Activated T-helper 2 cell treated with anti-CD3 and anti-CD28 coated beads, Interferon-gamma antibody, Interleukin-2, Interleukin-4, amounts not matched to agents 10 μg/mL and 5 μg/mL and 100 μg/mL, durations not matched to agents 14 hours and 24 hours and 36 hours (primary cell): ENCODE data around the gene CCDC27. TPM values are rescaled to one million over a fixed set of nuclear protein-coding genes. Genes with fewer than 3 reads are reported as not detected.

Experiments used
- DNase-seq: peaks from one replicate; pipeline ENCODE4 v3.0.0; 2021; ENCODE audit warnings: low spot score
- H3K27ac Mint-ChIP-seq: one replicate; pipeline ENCODE4 v1.8.0; 2021; ENCODE audit warnings: mixed read lengths
- H3K27me3 Mint-ChIP-seq: one replicate; pipeline ENCODE4 v1.8.0; 2021; ENCODE audit warnings: low read depth, mixed read lengths
- H3K36me3 Mint-ChIP-seq: one replicate; pipeline ENCODE4 v1.8.0; 2021; ENCODE audit warnings: low read depth, mixed read lengths
- H3K4me1 Mint-ChIP-seq: one replicate; pipeline ENCODE4 v1.8.0; 2021; ENCODE audit warnings: low read depth, mixed read lengths
- H3K4me3 Mint-ChIP-seq: one replicate; pipeline ENCODE4 v1.8.0; 2021; ENCODE audit warnings: low read depth, mild to moderate bottlenecking, moderate library complexity, mixed read lengths
- H3K9me3 Mint-ChIP-seq: one replicate; pipeline ENCODE4 v1.8.0; 2021; ENCODE audit warnings: mixed read lengths
- intact Hi-C: fragments of 100-400 bp; cut with micrococcal nuclease; formaldehyde crosslinking; loops from one replicate; pipeline ENCODE4 v1.15.1; 2023
- total RNA-seq: library from RNA; stranded (reverse); gene quantifications from 2 replicates; pipeline ENCODE4 v1.2.3, GENCODE V29; 2022

CCDC27 gene
- total RNA-seq, 1 donor from 2014 or later: not detected

GRCh38 chr1:3761296-3762010 is 9.2 kb downstream of the CCDC27 start:
- intact Hi-C loops: no loop called here
- DNase-seq: no peak
- H3K36me3 Mint-ChIP-seq: no peaks in the 10 kb centered on the region
- H3K27ac Mint-ChIP-seq: no peak overlapping the region
- no peaks in the 10 kb centered on the region for H3K9me3 Mint-ChIP-seq
- no peaks in the 10 kb centered on the region for H3K4me1 Mint-ChIP-seq
- no peak overlapping the region for H3K4me3 Mint-ChIP-seq
- H3K27me3 Mint-ChIP-seq: peaks cover 3% of the 10 kb centered on the region

- no peaks in the 10 kb centered on the region for H3K36me3 Mint-ChIP-seq
- intact Hi-C loops: no loop called here
- no peak overlapping the region for H3K4me3 Mint-ChIP-seq
- no peaks in the 10 kb centered on the region for H3K4me1 Mint-ChIP-seq
- DNase-seq: no peak
- no peak overlapping the region for H3K27ac Mint-ChIP-seq
- no peaks in the 10 kb centered on the region for H3K9me3 Mint-ChIP-seq
- H3K27me3 Mint-ChIP-seq: peaks cover 3% of the 10 kb centered on the region
Observed at GRCh38 chr1:3762151-3762872, 10.1 kb downstream of the CCDC27 start.

GRCh38 chr1:3762873-3763228 is 10.6 kb downstream of the CCDC27 start:
- Mint-ChIP-seq H3K27ac (no peak overlapping the region), H3K4me1 (no peaks in the 10 kb centered on the region), H3K36me3 (no peaks in the 10 kb centered on the region), H3K9me3 (no peaks in the 10 kb centered on the region), H3K27me3 (peaks cover 3% of the 10 kb centered on the region), H3K4me3 (no peak overlapping the region)
- no peak for DNase-seq
- intact Hi-C loops: no loop called here

GRCh38 chr1:3763351-3764125 is 11.3 kb downstream of the CCDC27 start:
- Mint-ChIP-seq H3K27ac (no peak overlapping the region), H3K36me3 (no peaks in the 10 kb centered on the region), H3K4me1 (no peaks in the 10 kb centered on the region), H3K4me3 (no peak overlapping the region), H3K27me3 (peaks cover 3% of the 10 kb centered on the region), H3K9me3 (no peaks in the 10 kb centered on the region)
- intact Hi-C loops: no loop called here
- no peak for DNase-seq

GRCh38 chr1:3767328-3767925 is 15.2 kb downstream of the CCDC27 start:
- intact Hi-C loops: no loop called here
- H3K36me3 Mint-ChIP-seq: no peaks in the 10 kb centered on the region
- peaks cover 3% of the 10 kb centered on the region for H3K4me1 Mint-ChIP-seq
- no peak overlapping the region for H3K27ac Mint-ChIP-seq
- no peak for DNase-seq
- H3K4me3 Mint-ChIP-seq: no peak overlapping the region
- H3K9me3 Mint-ChIP-seq: no peaks in the 10 kb centered on the region
- H3K27me3 Mint-ChIP-seq: no peaks in the 10 kb centered on the region

- Mint-ChIP-seq H3K27me3 (no peaks in the 10 kb centered on the region), H3K36me3 (no peaks in the 10 kb centered on the region), H3K4me1 (peaks cover 3% of the 10 kb centered on the region), H3K27ac (no peak overlapping the region), H3K4me3 (no peak overlapping the region), H3K9me3 (no peaks in the 10 kb centered on the region)
- no peak for DNase-seq
- intact Hi-C loops: no loop called here
Observed at GRCh38 chr1:3768811-3769390, 16.7 kb downstream of the CCDC27 start.

GRCh38 chr1:3770047-3770765 is 18.0 kb downstream of the CCDC27 start:
- Mint-ChIP-seq H3K9me3 (no peaks in the 10 kb centered on the region), H3K4me3 (peak overlapping the region; percentile 52), H3K4me1 (peaks cover 3% of the 10 kb centered on the region), H3K27ac (no peak overlapping the region), H3K36me3 (no peaks in the 10 kb centered on the region), H3K27me3 (no peaks in the 10 kb centered on the region)
- intact Hi-C loops: loop anchor here (10.0 kb wide), 1 partner anchor 135 kb away; the partner anchor contains the start of gene C1orf174
- DNase-seq: no peak

- intact Hi-C loops: loop anchor here (2.0 to 10.0 kb wide), 2 partner anchors 25 to 133 kb away; partner anchors contain the start of genes C1orf174 and LRRC47
- H3K27ac Mint-ChIP-seq: no peak overlapping the region
- no peaks in the 10 kb centered on the region for H3K9me3 Mint-ChIP-seq
- no peaks in the 10 kb centered on the region for H3K36me3 Mint-ChIP-seq
- no peak for DNase-seq
- peak overlapping the region; percentile 64 for H3K4me3 Mint-ChIP-seq
- no peaks in the 10 kb centered on the region for H3K27me3 Mint-ChIP-seq
- peaks cover 5% of the 10 kb centered on the region for H3K4me1 Mint-ChIP-seq
Observed at GRCh38 chr1:3771108-3772026, 19.1 kb downstream of the CCDC27 start.

GRCh38 chr1:3772027-3772714 is 19.9 kb downstream of the CCDC27 start:
- Mint-ChIP-seq H3K4me3 (peak overlapping the region; percentile 64), H3K36me3 (no peaks in the 10 kb centered on the region), H3K27me3 (no peaks in the 10 kb centered on the region), H3K27ac (no peak overlapping the region), H3K4me1 (peaks cover 5% of the 10 kb centered on the region), H3K9me3 (no peaks in the 10 kb centered on the region)
- intact Hi-C loops: loop anchor here (2.0 to 10.0 kb wide), 2 partner anchors 25 to 133 kb away; partner anchors contain the start of genes C1orf174 and LRRC47
- DNase-seq: peak; percentile 81

- Mint-ChIP-seq H3K9me3 (no peaks in the 10 kb centered on the region), H3K4me1 (peaks cover 5% of the 10 kb centered on the region), H3K4me3 (peak within 1 kb of the TSS; percentile 64), H3K27me3 (no peaks in the 10 kb centered on the region), H3K27ac (no peak within 1 kb of the TSS), H3K36me3 (no peaks in the 10 kb centered on the region)
- no peak for DNase-seq
- intact Hi-C loops: loop anchor here (2.0 to 10.0 kb wide), 2 partner anchors 24 to 132 kb away; partner anchors contain the start of genes C1orf174 and LRRC47
Observed at GRCh38 chr1:3772715-3773571, 20.7 kb downstream of the CCDC27 start, which contains the start of gene SMIM1. SMIM1 (plus strand) TSS chr1:3772749; CDS start chr1:3775374, 2,625 bp downstream.
